Effector memory CD4-positive, alpha-beta T cell (primary cell): ENCODE results near the gene FNDC3B.

ENCODE experiments used
- DNase-seq, 3 donors: peaks; one replicate each; pipeline ENCODE4 v3.0.0-alpha.2; 2020
- H3K27ac ChIP-seq: 2 replicates; pipeline ENCODE4 v1.7.0; 2013; ENCODE audit warnings: mild to moderate bottlenecking, low read length, moderate library complexity; ENCODE audit not compliant: insufficient read depth, poor library complexity, severe bottlenecking
- H3K27me3 ChIP-seq: replicated peaks from 2 replicates; pipeline ENCODE4 v1.7.0; 2013; ENCODE audit warnings: mild to moderate bottlenecking, low read length; ENCODE audit not compliant: insufficient read depth, control insufficient read depth, poor library complexity, severe bottlenecking
- H3K36me3 ChIP-seq: 2 replicates; pipeline ENCODE4 v1.7.0; 2013; ENCODE audit warnings: mild to moderate bottlenecking, low read length, moderate library complexity; ENCODE audit not compliant: control insufficient read depth, insufficient read depth
- H3K4me1 ChIP-seq: 2 replicates; pipeline ENCODE4 v1.7.0; 2013; ENCODE audit warnings: low read length, mild to moderate bottlenecking; ENCODE audit not compliant: control insufficient read depth, insufficient read depth, poor library complexity, severe bottlenecking
- H3K4me3 ChIP-seq: 2 replicates; pipeline ENCODE4 v1.7.0; 2013; ENCODE audit warnings: low read length, low read depth, mild to moderate bottlenecking; ENCODE audit not compliant: insufficient read depth, poor library complexity, severe bottlenecking
- H3K9me3 ChIP-seq: 2 replicates; pipeline ENCODE4 v1.7.0; 2013; ENCODE audit warnings: mild to moderate bottlenecking, low read length, moderate library complexity; ENCODE audit not compliant: control insufficient read depth

The FNDC3B gene

DNA sequence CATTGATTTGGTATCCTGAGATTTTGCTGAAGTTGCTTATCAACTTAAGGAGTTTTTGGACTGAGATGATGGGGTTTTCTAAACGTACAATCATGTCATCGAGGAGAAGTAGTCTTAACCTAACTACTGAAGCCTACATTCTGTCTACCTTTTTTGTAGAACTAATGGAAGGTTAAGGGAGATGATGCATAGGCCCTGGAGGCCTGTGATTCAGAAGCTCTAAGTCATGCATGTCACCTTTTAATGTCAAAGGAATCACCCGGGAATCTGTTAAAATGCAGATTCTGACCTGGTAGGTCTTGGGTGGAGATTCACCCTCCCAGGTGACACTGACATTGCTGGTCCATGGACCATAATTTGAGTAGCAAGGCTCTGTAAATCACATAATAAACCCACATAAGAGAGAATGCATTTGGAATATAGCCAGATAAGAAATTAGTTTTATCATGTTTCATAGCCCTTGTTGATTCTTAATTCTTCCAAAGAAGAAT, 344.0 kb downstream of the FNDC3B start:
- Histone ChIP-seq H3K4me3 (no peak overlapping the region), H3K36me3 (peaks cover 21% of the 10 kb centered on the region), H3K27me3 (no peaks in the 10 kb centered on the region), H3K27ac (no peak overlapping the region), H3K9me3 (no peaks in the 10 kb centered on the region), H3K4me1 (no peaks in the 10 kb centered on the region)
- no peak for DNase-seq

DNA sequence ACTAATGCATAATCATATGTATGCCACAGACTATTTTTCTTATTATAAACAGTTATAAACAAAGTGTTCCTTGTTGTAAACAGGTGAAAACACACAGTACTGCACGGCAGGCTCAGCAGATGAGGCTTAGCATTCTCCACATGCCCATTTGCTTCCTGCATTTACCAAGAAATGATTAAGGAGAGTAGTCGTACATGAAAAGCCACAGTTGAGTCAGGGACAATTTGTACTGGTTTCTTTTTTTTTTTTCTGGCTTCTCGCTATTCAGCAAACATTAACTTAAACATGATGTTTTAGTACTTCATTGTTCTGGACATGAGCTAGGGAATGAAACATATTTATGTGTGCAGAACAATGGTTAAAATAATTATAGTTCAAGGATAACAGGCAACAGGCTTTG, 345.5 kb downstream of the FNDC3B start:
- no peaks in the 10 kb centered on the region for H3K4me1 ChIP-seq
- H3K4me3 ChIP-seq = no peak overlapping the region
- no peak for DNase-seq
- peaks cover 6% of the 10 kb centered on the region for H3K36me3 ChIP-seq
- no peaks in the 10 kb centered on the region for H3K9me3 ChIP-seq
- H3K27ac ChIP-seq = no peak overlapping the region
- no peaks in the 10 kb centered on the region for H3K27me3 ChIP-seq

DNA sequence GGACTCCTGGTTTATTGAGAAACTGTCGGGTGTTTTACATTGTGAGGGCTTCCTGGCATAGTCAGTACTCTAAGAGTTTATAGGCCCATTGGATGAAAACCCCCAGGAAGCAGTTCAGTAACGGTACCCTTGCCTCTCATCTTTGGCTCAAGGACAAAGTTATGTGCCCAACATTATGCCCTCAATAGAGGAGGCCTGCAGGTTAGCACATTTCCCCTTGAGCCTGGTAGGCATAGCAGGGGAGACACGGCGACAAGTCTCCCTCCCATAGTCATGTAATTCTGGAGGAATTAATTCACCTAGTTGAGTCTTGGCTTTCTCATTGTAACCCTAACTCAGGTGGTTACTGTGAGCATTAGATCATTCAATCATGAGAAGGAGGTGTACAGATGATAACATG, 348.4 kb downstream of the FNDC3B start:
- Histone ChIP-seq H3K4me3 (no peak overlapping the region), H3K4me1 (no peaks in the 10 kb centered on the region), H3K27me3 (no peaks in the 10 kb centered on the region), H3K9me3 (no peaks in the 10 kb centered on the region), H3K36me3 (no peaks in the 10 kb centered on the region), H3K27ac (no peak overlapping the region)
- no peak for DNase-seq

DNA sequence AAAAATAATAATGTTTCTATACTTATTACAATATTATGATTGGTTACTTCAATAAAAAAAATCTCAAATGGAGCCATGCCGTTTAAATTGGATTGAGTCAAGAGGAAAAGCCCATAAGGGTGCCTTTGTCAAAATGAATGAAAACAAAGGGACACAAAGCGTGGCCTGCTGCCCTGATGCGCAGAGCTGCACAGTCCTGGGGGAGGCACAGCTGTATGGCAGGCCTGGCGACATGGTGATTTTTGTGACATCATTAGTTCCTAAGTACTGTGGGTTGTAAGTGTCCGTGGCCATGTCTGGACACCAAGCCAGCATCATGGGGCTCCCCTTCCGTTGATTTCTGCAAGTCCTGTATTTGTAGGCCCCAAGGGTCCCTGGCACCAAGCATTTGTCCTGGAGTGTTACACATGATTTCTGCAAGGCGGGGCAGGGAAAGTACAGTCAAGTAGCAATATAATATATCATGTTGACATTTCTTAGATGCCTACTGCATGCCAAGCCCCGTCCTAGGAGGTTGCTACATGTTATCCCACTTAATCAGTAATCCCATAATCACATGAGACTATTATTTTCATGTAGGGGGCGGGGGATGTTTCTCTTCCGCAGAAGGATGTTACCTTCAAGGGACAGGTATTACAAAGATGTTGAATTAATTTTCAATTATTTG, 349.2 kb downstream of the FNDC3B start:
- H3K27ac ChIP-seq = no peak overlapping the region
- H3K4me3 ChIP-seq = no peak overlapping the region
- DNase-seq = no peak
- H3K36me3 ChIP-seq = no peaks in the 10 kb centered on the region
- H3K27me3 ChIP-seq = no peaks in the 10 kb centered on the region
- H3K9me3 ChIP-seq = no peaks in the 10 kb centered on the region
- no peaks in the 10 kb centered on the region for H3K4me1 ChIP-seq

DNA sequence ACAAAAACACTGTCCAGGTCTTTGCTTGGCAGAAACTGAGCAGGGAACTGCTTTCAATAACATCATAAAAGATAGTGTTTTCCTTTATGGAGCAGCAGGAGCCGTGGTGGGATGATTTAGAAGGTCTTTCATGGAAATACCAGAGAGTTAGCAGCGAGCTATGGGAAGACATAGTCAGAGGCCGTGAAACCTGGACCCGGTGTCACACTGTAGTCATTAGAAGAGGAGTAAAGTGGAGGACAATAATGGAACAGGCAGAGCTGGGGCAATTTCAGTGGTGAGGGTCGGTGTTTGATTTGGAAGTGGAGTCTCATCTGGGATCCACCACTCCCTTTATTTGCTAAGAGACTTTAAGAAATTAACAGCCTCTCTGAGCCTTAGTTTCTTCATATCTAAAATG, 351.4 kb downstream of the FNDC3B start:
- Histone ChIP-seq H3K36me3 (no peaks in the 10 kb centered on the region), H3K4me1 (no peaks in the 10 kb centered on the region), H3K27me3 (no peaks in the 10 kb centered on the region), H3K27ac (no peak overlapping the region), H3K4me3 (no peak overlapping the region), H3K9me3 (no peaks in the 10 kb centered on the region)
- no peak for DNase-seq

DNA sequence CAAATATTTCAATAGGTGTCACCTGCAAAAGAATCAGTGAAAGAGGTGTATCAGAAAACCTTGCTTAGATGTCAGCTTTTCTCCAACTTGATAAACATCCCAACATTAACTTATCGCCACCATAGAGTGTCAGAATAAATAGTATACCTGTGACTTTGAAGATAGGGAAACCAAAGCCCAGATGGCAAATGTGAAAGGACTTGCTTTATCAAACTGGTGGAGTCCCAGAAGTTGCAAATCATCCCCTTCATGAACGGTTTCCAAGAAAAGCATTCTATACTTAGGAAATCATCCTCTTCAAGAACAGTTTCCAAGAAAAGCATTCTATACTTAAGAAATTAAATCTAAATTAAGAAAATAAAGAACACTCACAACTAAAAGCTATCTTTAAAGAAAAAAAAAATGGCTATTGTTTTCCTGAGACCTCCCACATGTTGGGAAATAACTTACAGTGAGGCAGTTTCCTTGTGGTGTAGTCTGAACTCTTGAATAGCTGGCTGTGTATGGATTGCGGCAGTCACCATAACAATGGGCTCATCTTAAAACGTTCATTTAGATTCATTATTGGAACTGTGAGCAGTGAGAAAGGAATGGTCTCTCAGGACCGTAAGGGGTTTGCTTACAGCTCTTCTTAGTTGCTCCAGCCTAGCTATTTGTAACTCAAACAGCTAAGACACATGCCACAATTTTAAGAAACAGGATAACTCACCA, 352.4 kb downstream of the FNDC3B start:
- Histone ChIP-seq H3K27me3 (no peaks in the 10 kb centered on the region), H3K4me1 (no peaks in the 10 kb centered on the region), H3K36me3 (no peaks in the 10 kb centered on the region), H3K4me3 (no peak overlapping the region), H3K9me3 (no peaks in the 10 kb centered on the region), H3K27ac (no peak overlapping the region)
- DNase-seq = no peak

DNA sequence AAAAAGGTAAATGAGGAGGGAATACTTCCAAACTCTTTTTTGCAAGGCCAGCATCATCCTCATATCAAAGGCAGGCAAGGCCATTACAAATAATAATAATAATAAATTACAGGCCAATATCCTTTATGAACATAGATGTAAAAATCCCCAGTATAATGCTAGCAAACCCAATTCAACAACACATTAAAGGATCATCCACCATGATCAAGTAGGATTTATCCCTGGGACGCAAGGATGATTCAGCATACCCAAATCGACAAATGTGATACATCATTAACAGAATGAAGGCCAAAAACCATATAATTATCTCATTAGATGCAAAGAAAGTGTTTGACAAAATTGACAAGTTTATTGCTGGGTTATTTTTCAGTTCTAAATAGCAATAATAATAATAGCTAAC, 355.3 kb downstream of the FNDC3B start:
- Histone ChIP-seq H3K27ac (no peak overlapping the region), H3K36me3 (no peaks in the 10 kb centered on the region)
- no peak for DNase-seq

DNA sequence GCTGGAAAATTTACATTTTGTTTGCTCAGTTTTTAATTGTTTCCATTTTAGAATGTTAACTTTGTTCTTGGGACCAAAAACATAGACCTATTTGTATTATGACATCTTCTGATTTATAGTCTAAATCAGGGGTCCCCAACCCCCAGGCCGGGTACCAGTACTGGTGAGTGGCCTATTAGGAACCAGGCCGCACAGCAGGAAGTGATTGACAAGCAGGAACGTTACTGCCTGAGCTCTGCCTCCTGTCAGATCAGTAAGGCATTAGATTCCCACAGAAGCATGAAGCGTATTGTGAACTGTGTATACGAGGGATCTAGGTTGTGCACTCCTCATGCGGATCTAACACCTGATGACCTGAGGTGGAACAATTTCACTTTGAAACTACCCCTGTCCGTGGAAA, 357.0 kb downstream of the FNDC3B start:
- Histone ChIP-seq H3K27me3 (no peaks in the 10 kb centered on the region), H3K36me3 (no peaks in the 10 kb centered on the region), H3K9me3 (no peaks in the 10 kb centered on the region), H3K4me1 (no peaks in the 10 kb centered on the region), H3K27ac (no peak overlapping the region), H3K4me3 (no peak overlapping the region)
- no peak for DNase-seq

More for the DNA sequence above, 355.3 kb downstream of the FNDC3B start:
- H3K4me1 ChIP-seq = no peaks in the 10 kb centered on the region
- H3K27me3 ChIP-seq = no peaks in the 10 kb centered on the region
- H3K9me3 ChIP-seq = no peaks in the 10 kb centered on the region
- H3K4me3 ChIP-seq = no peak overlapping the region

DNA sequence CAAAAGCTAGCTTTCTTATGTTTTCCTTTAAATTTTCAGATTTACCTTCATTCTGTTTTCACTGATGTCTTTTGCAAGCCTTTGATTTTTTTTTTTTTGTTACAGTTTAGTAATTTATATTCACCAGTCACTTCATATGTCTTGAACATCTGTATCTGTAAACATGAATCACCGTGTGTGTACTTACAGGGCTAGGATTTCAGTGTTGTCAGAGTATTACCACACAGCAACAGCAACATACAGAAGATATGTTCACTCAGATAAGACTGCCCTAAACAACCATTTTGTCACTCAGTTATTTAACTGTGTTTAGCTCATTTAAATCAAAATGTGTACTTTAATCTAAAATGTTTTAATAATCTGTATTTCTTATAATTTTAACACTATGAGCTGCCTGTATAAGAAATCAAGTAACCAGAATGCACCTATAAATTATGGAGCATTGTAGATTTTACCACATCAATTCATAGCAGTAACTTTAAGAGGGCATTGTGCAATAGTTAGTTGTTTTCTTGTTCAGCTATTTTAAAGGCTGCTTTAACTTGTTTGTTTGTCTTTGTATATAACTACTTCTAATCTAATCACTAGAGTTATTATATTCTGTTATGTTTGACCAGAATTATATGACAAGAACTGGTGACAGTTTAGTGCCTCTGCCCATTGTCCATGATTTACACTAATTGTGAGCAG, 358.5 kb downstream of the FNDC3B start:
- Histone ChIP-seq H3K4me1 (no peaks in the 10 kb centered on the region), H3K36me3 (no peaks in the 10 kb centered on the region), H3K27ac (no peak overlapping the region), H3K27me3 (no peaks in the 10 kb centered on the region), H3K9me3 (no peaks in the 10 kb centered on the region), H3K4me3 (no peak overlapping the region)
- DNase-seq = no peak

DNA sequence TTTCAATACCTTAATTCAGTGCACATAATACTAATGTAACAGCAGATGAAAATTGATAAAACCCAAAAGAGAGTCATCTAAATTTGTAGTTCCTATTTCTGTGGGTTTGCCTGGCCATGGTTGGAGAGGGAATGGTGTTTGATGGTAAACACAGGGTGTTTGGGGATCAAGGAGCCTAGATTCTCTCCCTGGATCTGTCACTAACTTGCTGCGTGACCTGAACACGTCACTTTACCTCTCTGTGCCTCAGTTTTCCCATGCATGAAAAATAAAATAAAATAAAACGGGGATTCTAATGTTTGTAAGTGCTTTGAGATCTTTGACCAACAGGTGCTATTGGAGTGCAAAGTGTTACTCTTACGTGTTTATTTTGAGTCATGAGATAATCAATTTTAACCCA, 359.1 kb downstream of the FNDC3B start:
- H3K27ac ChIP-seq = no peak overlapping the region
- DNase-seq = no peak
- no peak overlapping the region for H3K4me3 ChIP-seq
- H3K9me3 ChIP-seq = no peaks in the 10 kb centered on the region
- no peaks in the 10 kb centered on the region for H3K4me1 ChIP-seq
- H3K27me3 ChIP-seq = no peaks in the 10 kb centered on the region
- H3K36me3 ChIP-seq = no peaks in the 10 kb centered on the region
